Measurements from ENCODE around the gene FAM237B. TPM values are rescaled to one million over a fixed set of nuclear protein-coding genes. Genes with fewer than 3 reads are reported as not detected.
"Not testable (repeated sequence)": the region's sequence is repeated elsewhere in the genome, so short reads cannot be mapped to it uniquely, and the experiment has no call there.

The FAM237B gene
- total RNA-seq, 1 donor from 2014 or later: not detected

DNA sequence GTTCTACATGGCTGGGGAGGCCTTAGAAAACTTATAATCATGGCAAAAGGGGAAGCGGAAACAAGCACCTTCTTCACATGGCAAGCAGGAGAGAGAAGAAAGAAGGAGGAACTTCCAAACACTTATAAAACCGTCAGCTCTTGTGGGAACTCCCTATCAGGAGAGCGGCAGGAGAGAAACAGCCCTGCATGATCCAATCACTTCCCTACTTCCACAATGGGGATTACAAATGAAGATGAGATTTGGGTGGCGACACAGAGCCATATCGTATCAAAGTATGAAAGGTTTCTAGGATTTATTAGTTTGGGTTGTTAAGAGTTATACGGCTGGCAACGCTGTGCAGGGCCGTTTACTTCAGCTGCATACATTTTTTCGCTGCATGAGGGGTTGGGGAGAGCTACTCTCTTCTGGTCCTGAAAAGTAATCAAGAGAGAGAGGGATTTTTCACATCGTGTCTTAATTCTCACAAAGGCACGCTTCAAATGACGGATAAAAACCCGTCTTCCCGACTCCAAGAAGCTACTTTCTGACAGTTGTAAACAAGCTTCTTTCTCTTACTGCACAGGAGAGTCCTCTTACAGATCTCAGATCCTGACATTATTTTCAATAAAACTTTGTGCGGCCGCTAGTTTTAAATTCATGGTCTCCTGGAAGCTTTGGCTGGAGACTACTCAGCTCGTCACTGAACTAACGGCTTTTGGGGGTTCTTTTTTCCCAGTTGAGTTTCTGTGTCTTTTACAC lies 24.7 kb upstream of the FAM237B start:
- Mint-ChIP-seq H3K9me3 (no peaks in the 10 kb centered on the region), H3K27ac (peak overlapping the region; percentile 97), H3K27me3 (no peaks in the 10 kb centered on the region), H3K4me1 (ENCODE audit: unreplicated experiment) (peaks cover 19% of the 10 kb centered on the region), H3K4me3 (peak overlapping the region; percentile 97), H3K36me3 (peaks cover 3% of the 10 kb centered on the region)
- no peak for DNase-seq (ENCODE audit: extremely low spot score, unreplicated experiment)
- TF ChIP-seq, protein P1, sequence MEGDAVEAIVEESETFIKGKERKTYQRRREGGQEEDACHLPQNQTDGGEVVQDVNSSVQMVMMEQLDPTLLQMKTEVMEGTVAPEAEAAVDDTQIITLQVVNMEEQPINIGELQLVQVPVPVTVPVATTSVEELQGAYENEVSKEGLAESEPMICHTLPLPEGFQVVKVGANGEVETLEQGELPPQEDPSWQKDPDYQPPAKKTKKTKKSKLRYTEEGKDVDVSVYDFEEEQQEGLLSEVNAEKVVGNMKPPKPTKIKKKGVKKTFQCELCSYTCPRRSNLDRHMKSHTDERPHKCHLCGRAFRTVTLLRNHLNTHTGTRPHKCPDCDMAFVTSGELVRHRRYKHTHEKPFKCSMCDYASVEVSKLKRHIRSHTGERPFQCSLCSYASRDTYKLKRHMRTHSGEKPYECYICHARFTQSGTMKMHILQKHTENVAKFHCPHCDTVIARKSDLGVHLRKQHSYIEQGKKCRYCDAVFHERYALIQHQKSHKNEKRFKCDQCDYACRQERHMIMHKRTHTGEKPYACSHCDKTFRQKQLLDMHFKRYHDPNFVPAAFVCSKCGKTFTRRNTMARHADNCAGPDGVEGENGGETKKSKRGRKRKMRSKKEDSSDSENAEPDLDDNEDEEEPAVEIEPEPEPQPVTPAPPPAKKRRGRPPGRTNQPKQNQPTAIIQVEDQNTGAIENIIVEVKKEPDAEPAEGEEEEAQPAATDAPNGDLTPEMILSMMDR (conservative IDR thresholded peaks at IDR 0.05): no peak

DNA sequence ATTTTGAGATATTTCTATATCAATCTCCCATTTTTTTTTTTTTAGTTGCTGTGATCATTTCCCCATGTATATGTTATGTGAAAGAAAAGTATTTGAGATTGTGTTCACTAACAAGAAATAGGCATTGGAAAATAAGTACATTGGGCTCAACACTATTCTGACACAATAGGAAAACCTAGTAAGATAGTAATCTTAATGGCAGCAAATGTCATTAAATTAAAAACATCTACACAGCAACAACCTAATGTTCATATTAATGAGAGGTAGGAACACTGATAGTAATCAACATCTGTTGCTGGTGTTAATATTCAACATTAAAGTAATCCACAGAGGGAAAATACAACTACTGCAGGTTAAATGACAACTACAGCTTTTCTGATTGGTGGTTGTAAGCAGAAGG lies 23.9 kb upstream of the FAM237B start:
- Mint-ChIP-seq H3K4me1 (ENCODE audit: unreplicated experiment) (peaks cover 19% of the 10 kb centered on the region), H3K27me3 (no peaks in the 10 kb centered on the region), H3K36me3 (peaks cover 3% of the 10 kb centered on the region), H3K4me3 (peak overlapping the region; percentile 97), H3K9me3 (no peaks in the 10 kb centered on the region), H3K27ac (peak overlapping the region; percentile 97)
- TF ChIP-seq, protein P1 (conservative IDR thresholded peaks at IDR 0.05): no peak
- no peak for DNase-seq (ENCODE audit: extremely low spot score, unreplicated experiment)

DNA sequence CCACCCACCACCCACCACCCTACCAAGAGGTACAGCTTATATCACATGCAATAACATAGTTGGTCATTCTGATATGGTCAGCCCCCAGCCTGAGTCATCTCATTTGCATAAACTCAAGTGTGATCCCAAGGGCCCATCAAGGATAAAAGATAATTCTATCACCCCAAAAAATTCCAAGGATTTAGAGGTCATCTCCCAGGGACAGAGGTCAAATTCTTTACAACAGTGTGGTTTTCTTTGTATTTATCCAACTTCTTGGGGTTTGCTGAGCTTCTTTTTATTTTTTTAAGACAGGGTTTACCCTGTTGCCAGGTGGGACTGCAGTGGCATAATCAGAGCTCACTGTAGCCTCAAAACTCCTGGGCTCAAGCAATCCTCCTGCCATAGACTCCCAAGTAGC lies 16.0 kb upstream of the FAM237B start:
- H3K9me3 Mint-ChIP-seq: no peaks in the 10 kb centered on the region
- peaks cover 3% of the 10 kb centered on the region for H3K27me3 Mint-ChIP-seq
- no peaks in the 10 kb centered on the region for H3K36me3 Mint-ChIP-seq
- TF ChIP-seq, protein P1 (conservative IDR thresholded peaks at IDR 0.05): no peak
- no peak overlapping the region for H3K27ac Mint-ChIP-seq
- H3K4me1 Mint-ChIP-seq (ENCODE audit: unreplicated experiment): no peaks in the 10 kb centered on the region
- no peak overlapping the region for H3K4me3 Mint-ChIP-seq
- DNase-seq (ENCODE audit: extremely low spot score, unreplicated experiment): no peak

DNA sequence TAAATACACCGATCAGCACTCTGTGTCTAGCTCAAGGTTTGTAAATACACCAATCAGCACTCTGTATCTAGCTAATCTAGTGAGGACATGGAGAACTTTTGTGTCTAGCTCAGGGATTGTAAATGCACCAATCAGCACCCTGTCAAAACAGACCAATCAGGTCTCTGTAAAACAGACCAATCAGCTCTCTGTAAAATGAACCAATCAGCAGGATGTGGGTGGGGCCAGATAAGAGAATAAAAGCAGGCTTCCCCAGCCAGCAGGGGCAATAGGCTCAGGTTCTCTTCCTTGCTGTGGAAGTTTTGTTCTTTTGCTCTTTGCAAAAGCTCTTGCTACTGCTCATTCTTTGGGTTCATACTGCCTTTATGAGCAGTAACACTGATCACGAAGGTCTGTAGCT lies 13.8 kb upstream of the FAM237B start:
- H3K4me1 Mint-ChIP-seq (ENCODE audit: unreplicated experiment); H3K27me3 Mint-ChIP-seq; H3K4me3 Mint-ChIP-seq; H3K36me3 Mint-ChIP-seq; H3K9me3 Mint-ChIP-seq; DNase-seq (ENCODE audit: extremely low spot score, unreplicated experiment); H3K27ac Mint-ChIP-seq: not testable (repeated sequence)

DNA sequence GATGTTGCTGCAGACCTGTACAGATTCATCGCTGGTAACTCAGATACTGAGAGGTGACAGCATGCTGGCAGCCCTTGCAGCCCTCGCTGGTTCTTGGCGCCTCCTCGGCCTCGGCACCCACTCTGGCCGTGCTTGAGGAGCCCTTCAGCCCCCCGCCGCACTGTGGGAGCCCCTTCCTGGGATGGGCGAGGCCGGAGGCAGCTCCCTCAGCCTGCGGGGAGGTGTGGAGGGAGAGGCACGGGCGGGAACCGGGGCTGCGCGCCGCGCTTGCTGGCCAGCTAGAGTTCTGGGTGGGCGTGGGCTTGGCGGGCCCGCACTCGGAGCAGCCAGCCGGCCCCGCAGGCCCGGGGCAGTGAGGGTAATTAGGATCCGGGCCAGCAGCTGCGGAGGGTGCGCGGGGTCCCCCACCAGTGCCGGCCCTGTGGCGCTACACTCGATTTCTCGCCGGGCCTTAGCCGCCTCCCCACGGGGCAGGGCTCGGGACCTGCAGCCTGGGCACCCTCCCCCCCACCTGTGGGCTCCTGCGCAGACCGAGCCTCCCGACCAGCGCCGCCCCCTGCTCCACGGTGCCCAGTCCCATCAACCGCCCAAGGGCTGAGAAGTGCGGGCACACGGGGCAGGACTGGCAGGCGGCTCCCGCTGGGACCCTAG lies 13.2 kb upstream of the FAM237B start:
- H3K4me1 Mint-ChIP-seq (ENCODE audit: unreplicated experiment): no peaks in the 10 kb centered on the region

DNA sequence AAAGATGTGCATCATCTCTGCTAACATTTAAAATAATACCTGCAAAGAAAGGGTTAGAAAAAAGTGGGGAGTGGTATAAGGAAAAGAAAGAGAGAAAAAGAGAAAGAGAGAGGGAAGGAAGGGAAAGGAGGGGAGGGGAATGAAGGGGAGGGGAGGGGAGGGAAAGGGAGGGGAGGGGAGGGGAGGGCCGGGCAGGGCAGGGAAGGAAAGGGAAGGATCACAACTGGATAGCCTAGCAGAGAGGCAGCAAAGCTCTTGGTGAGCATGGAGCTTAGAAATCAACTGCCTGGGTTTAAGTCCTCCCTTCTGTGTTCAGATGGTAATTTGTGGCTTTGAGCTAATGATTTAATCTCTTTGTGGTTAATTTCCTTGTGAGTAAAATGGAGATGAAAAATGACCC lies 5.4 kb upstream of the FAM237B start:
- H3K4me1 Mint-ChIP-seq (ENCODE audit: unreplicated experiment): peaks cover 1% of the 10 kb centered on the region
- H3K4me3 Mint-ChIP-seq: no peak overlapping the region
- no peak for DNase-seq (ENCODE audit: extremely low spot score, unreplicated experiment)
- H3K36me3 Mint-ChIP-seq: no peaks in the 10 kb centered on the region
- H3K9me3 Mint-ChIP-seq: no peaks in the 10 kb centered on the region
- TF ChIP-seq, protein P1 (conservative IDR thresholded peaks at IDR 0.05): no peak
- no peak overlapping the region for H3K27ac Mint-ChIP-seq
- peaks cover 30% of the 10 kb centered on the region for H3K27me3 Mint-ChIP-seq

More for the DNA sequence above, 13.2 kb upstream of the FAM237B start:
- Mint-ChIP-seq H3K4me3 (no peak overlapping the region), H3K27me3 (peaks cover 7% of the 10 kb centered on the region), H3K27ac (no peak overlapping the region), H3K9me3 (no peaks in the 10 kb centered on the region), H3K36me3 (no peaks in the 10 kb centered on the region)
- TF ChIP-seq, protein P1 (conservative IDR thresholded peaks at IDR 0.05): no peak
- DNase-seq (ENCODE audit: extremely low spot score, unreplicated experiment): no peak
